HL-60 (cell line): ENCODE results near the gene CDKL1.
"Not testable (repeated sequence)": the region's sequence is repeated elsewhere in the genome, so short reads cannot be mapped to it uniquely, and the experiment has no call there.

Experiments used
- DNase-seq, 2 experiments: peaks; one replicate each; pipeline ENCODE4 v3.0.0-alpha.2; 2010 to 2020; ENCODE audit warnings: low read depth in 1 of 2, low spot score in 1 of 2
- H3K27ac ChIP-seq: fragments of 250-450 bp; sonication (Bioruptor Pico); replicated peaks from 2 replicates; pipeline ENCODE4 v1.5.1; 2020; ENCODE audit warnings: mild to moderate bottlenecking, moderate library complexity
- H3K27me3 ChIP-seq: fragments of 250-450 bp; sonication (Bioruptor Pico); 2 replicates; pipeline ENCODE4 v1.5.1; 2021; ENCODE audit warnings: mild to moderate bottlenecking, moderate library complexity; ENCODE audit not compliant: insufficient read depth, poor library complexity, severe bottlenecking
- H3K4me3 ChIP-seq: replicated peaks from 2 replicates; pipeline ENCODE4 v1.5.1; 2011; ENCODE audit warnings: mild to moderate bottlenecking, control low read depth, low read length; ENCODE audit not compliant: insufficient read depth
- GABPA ChIP-seq: IDR thresholded peaks from 2 replicates; pipeline ENCODE4 v1.6.1; 2012; ENCODE audit warnings: low read depth
- POLR2AphosphoS5 ChIP-seq: IDR thresholded peaks from 2 replicates; pipeline ENCODE4 v1.6.1; 2012; ENCODE audit warnings: low read depth
- SPI1 ChIP-seq: IDR thresholded peaks from 2 replicates; pipeline ENCODE4 v1.6.1; 2012; ENCODE audit warnings: low read depth, mild to moderate bottlenecking, borderline replicate concordance
- TF ChIP-seq, protein P1 (sequence below): IDR thresholded peaks from one replicate; pipeline ENCODE4 v1.5.1; 2011; ENCODE audit warnings: low read length, control low read depth, inconsistent platforms; ENCODE audit not compliant: insufficient read depth
- TF ChIP-seq, protein P2 (sequence below): IDR thresholded peaks from 2 replicates; pipeline ENCODE4 v1.6.1; 2012; ENCODE audit warnings: low read depth; ENCODE audit not compliant: insufficient replicate concordance

CDKL1 gene

DNA sequence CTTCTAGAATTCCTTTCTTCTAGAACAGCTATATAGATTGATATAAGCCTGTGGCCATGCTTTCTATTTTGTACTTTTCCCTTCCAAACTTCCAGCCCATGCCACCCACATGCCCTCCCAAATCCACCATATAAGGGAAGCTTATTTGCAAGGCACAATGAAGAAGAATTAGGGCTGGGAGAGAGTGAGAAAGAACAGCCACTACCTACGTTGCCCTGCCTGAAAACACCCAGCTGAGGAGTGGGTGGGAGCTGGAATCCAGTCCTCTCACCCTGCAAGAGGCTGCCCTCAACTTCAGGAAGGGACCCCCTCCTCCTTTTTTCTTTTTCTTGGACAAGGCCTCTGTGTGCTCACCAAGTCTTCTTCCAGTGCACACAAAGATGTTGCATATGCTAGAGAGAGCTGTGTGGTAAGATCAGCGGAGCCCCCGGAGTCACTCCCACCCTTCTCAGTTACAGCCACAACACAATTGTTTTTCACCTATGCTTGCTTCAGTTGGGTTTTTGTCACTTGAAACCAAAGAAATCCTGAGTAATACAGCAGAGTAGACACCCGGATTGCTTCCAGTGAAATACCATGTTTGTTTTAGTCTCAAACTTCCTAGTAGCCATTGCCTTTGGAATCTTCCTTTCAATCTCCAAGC lies 38.8 kb downstream of the CDKL1 start:
- no peak overlapping the region for H3K4me3 ChIP-seq
- TF ChIP-seq, protein P1, sequence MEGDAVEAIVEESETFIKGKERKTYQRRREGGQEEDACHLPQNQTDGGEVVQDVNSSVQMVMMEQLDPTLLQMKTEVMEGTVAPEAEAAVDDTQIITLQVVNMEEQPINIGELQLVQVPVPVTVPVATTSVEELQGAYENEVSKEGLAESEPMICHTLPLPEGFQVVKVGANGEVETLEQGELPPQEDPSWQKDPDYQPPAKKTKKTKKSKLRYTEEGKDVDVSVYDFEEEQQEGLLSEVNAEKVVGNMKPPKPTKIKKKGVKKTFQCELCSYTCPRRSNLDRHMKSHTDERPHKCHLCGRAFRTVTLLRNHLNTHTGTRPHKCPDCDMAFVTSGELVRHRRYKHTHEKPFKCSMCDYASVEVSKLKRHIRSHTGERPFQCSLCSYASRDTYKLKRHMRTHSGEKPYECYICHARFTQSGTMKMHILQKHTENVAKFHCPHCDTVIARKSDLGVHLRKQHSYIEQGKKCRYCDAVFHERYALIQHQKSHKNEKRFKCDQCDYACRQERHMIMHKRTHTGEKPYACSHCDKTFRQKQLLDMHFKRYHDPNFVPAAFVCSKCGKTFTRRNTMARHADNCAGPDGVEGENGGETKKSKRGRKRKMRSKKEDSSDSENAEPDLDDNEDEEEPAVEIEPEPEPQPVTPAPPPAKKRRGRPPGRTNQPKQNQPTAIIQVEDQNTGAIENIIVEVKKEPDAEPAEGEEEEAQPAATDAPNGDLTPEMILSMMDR, result no peak
- TF ChIP-seq SPI1 (no peak), POLR2AphosphoS5 (no peak), GABPA (no peak)
- TF ChIP-seq, protein P2, sequence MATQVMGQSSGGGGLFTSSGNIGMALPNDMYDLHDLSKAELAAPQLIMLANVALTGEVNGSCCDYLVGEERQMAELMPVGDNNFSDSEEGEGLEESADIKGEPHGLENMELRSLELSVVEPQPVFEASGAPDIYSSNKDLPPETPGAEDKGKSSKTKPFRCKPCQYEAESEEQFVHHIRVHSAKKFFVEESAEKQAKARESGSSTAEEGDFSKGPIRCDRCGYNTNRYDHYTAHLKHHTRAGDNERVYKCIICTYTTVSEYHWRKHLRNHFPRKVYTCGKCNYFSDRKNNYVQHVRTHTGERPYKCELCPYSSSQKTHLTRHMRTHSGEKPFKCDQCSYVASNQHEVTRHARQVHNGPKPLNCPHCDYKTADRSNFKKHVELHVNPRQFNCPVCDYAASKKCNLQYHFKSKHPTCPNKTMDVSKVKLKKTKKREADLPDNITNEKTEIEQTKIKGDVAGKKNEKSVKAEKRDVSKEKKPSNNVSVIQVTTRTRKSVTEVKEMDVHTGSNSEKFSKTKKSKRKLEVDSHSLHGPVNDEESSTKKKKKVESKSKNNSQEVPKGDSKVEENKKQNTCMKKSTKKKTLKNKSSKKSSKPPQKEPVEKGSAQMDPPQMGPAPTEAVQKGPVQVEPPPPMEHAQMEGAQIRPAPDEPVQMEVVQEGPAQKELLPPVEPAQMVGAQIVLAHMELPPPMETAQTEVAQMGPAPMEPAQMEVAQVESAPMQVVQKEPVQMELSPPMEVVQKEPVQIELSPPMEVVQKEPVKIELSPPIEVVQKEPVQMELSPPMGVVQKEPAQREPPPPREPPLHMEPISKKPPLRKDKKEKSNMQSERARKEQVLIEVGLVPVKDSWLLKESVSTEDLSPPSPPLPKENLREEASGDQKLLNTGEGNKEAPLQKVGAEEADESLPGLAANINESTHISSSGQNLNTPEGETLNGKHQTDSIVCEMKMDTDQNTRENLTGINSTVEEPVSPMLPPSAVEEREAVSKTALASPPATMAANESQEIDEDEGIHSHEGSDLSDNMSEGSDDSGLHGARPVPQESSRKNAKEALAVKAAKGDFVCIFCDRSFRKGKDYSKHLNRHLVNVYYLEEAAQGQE, result no peak
- DNase-seq, result no peak
- H3K27me3 ChIP-seq, result no peaks in the 10 kb centered on the region
- H3K27ac ChIP-seq, result no peak overlapping the region

DNA sequence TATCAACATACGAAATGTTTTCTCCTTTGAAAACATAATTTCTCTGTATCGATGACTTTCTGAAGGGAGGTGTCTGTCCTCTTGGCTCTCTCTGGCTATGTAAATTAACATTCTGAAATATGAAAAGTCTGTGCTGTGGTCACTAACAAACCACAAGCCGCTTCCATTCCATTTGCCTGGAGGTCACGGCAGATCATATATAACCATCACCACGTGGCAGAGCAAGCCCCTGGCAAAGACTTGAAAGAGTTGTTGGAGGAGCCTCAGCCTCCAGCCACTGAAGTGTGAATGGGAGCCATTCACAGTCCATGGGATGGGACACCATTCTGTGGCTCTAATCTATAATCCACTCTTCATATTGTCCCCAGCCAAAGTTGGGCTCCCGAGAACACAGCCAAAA lies 39.6 kb downstream of the CDKL1 start:
- H3K27me3 ChIP-seq, result no peaks in the 10 kb centered on the region
- DNase-seq, result no peak
- no peak overlapping the region for H3K27ac ChIP-seq
- no peak overlapping the region for H3K4me3 ChIP-seq
- TF ChIP-seq, protein P2, result no peak
- TF ChIP-seq GABPA, result no peak
- no peak for TF ChIP-seq POLR2AphosphoS5
- no peak for TF ChIP-seq SPI1

DNA sequence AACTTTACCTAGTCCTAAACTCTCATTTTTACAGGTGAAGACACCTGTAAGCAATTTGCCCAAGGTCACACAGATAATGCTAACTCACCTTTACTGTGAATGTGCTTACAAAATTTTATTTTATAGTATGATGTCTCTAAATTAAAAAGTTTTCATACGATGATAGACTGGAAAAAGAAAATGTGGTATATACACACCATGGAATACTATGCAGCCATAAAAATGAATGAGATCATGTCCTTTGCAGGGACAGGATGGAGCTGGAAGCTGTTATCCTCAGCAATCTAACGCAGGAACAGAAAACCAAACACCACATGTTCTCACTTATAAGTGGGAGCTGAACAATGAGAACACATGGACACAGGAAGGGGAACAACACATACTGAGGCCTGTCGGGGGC lies 40.4 kb downstream of the CDKL1 start:
- H3K4me3 ChIP-seq, H3K27ac ChIP-seq, H3K27me3 ChIP-seq, DNase-seq: not testable (repeated sequence)

DNA sequence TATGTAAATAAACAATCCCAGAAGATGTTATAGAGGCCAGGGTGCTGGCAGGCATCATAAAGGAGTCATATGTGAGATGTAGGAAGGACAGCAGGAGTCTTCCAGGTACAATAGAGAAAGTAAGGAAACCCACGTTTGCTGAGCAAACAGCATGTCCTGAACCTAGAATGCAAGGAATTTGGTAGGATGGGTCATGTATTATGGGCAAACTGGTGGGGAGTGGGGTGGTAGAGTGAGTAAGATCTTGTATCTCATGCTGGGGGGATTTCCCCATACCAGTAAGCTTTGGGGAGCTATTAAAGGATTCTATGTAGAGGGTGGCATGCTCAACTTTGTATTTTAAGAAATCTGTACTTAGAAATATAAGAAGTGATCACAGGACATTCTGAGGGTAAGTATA lies 41.0 kb downstream of the CDKL1 start:
- H3K27ac ChIP-seq, result no peak overlapping the region
- H3K4me3 ChIP-seq, result no peak overlapping the region
- no peaks in the 10 kb centered on the region for H3K27me3 ChIP-seq
- TF ChIP-seq GABPA, result no peak
- TF ChIP-seq SPI1, result no peak
- no peak for TF ChIP-seq POLR2AphosphoS5
- TF ChIP-seq, protein P2, result no peak
- TF ChIP-seq, protein P1, result no peak
- DNase-seq, result no peak
